Ishikawa (cell line): ENCODE results near the gene AP3B1.

Experiments used
- CEBPB ChIP-seq: IDR thresholded peaks from 2 replicates; pipeline ENCODE4 v1.6.1; 2012
- CREB1 ChIP-seq: IDR thresholded peaks from 2 replicates; pipeline ENCODE4 v1.6.1; 2012; ENCODE audit warnings: low read depth
- EGR1 ChIP-seq: IDR thresholded peaks from 2 replicates; pipeline ENCODE4 v1.6.1; 2012
- EP300 ChIP-seq: IDR thresholded peaks from 2 replicates; pipeline ENCODE4 v1.6.1; 2012; ENCODE audit warnings: borderline replicate concordance
- FOXM1 ChIP-seq: IDR thresholded peaks from 2 replicates; pipeline ENCODE4 v1.6.1; 2012; ENCODE audit warnings: low read depth, borderline replicate concordance
- MAX ChIP-seq: IDR thresholded peaks from 2 replicates; pipeline ENCODE4 v1.6.1; 2012
- NFIC ChIP-seq: IDR thresholded peaks from 2 replicates; pipeline ENCODE4 v1.6.1; 2012
- RAD21 ChIP-seq: IDR thresholded peaks from 2 replicates; pipeline ENCODE4 v1.6.1; 2012; ENCODE audit warnings: low read depth
- REST ChIP-seq: IDR thresholded peaks from 2 replicates; pipeline ENCODE4 v1.6.1; 2012; ENCODE audit warnings: low read depth, mild to moderate bottlenecking
- TAF1 ChIP-seq: IDR thresholded peaks from 2 replicates; pipeline ENCODE4 v1.6.1; 2012; ENCODE audit warnings: low read depth, mild to moderate bottlenecking
- TCF12 ChIP-seq: IDR thresholded peaks from 2 replicates; pipeline ENCODE4 v1.6.1; 2012; ENCODE audit warnings: low read depth
- TEAD4 ChIP-seq: IDR thresholded peaks from 2 replicates; pipeline ENCODE4 v1.6.1; 2012
- USF1 ChIP-seq: IDR thresholded peaks from 2 replicates; pipeline ENCODE4 v1.6.1; 2012
- YY1 ChIP-seq: IDR thresholded peaks from 2 replicates; pipeline ENCODE4 v1.6.1; 2012; ENCODE audit warnings: low read depth
- ZBTB7A ChIP-seq: IDR thresholded peaks from 2 replicates; pipeline ENCODE4 v1.6.1; 2012; ENCODE audit warnings: low read depth

AP3B1 gene

GRCh38 chr5:78078858-78079257, 215.6 kb downstream of the AP3B1 start:
- TF ChIP-seq USF1, result no peak
- no peak for TF ChIP-seq MAX
- no peak for TF ChIP-seq TEAD4
- TF ChIP-seq TCF12, result no peak
- no peak for TF ChIP-seq TAF1
- no peak for TF ChIP-seq EGR1

- TF ChIP-seq REST, result no peak
- TF ChIP-seq USF1, result no peak
- no peak for TF ChIP-seq NFIC
- no peak for TF ChIP-seq FOXM1
- no peak for TF ChIP-seq EGR1
- no peak for TF ChIP-seq MAX
- no peak for TF ChIP-seq TEAD4
- no peak for TF ChIP-seq CEBPB
- TF ChIP-seq TAF1, result no peak
- TF ChIP-seq CREB1, result no peak
- TF ChIP-seq ZBTB7A, result no peak
- TF ChIP-seq TCF12, result no peak
- no peak for TF ChIP-seq EP300
Measured at GRCh38 chr5:78077369-78078068, 217.0 kb downstream of the AP3B1 start.

- TF ChIP-seq NFIC, result no peak
- TF ChIP-seq MAX, result no peak
- TF ChIP-seq FOXM1, result no peak
- TF ChIP-seq TAF1, result no peak
Measured at GRCh38 chr5:78076351-78076750, 218.1 kb downstream of the AP3B1 start.

GRCh38 chr5:78075301-78075700, 219.2 kb downstream of the AP3B1 start:
- TF ChIP-seq TCF12 (no peak), YY1 (no peak)

- no peak for TF ChIP-seq NFIC
- TF ChIP-seq RAD21, result peak; percentile 18; the same call in 1 of the 2 replicates
Measured at GRCh38 chr5:78065663-78066062, 228.8 kb downstream of the AP3B1 start.

- TF ChIP-seq TCF12 (no peak), USF1 (no peak), RAD21 (no peak), YY1 (no peak), EP300 (no peak), TEAD4 (no peak), NFIC (no peak), CEBPB (no peak), ZBTB7A (no peak), CREB1 (no peak), TAF1 (no peak), REST (no peak), EGR1 (no peak), FOXM1 (no peak)
Measured at GRCh38 chr5:78064941-78065472, 229.5 kb downstream of the AP3B1 start.
